Measurements from ENCODE around the gene SH3TC2. TPM values are rescaled to one million over a fixed set of nuclear protein-coding genes. Genes with fewer than 3 reads are reported as not detected.

SH3TC2 gene
- total and polyA plus RNA-seq, 2 experiments from 2014 or later: 0.78 to 1.3 TPM

GRCh38 chr5:149013796-149014195 lies 49.1 kb downstream of the SH3TC2 start:
- no peak for TF ChIP-seq CTCF (IDR thresholded peaks at IDR 0.05; ENCODE audit: low read depth, low read length)
- no peak for DNase-seq (ENCODE audit: low read depth in 1 of 2, low spot score in 1 of 2)
- no peaks in the 10 kb centered on the region for H3K9me3 ChIP-seq (ENCODE audit: low read depth)
- H3K4me1 ChIP-seq (ENCODE audit: low read depth): no peaks in the 10 kb centered on the region
- no peak overlapping the region for H3K4me3 ChIP-seq
- H3K27me3 ChIP-seq: no peaks in the 10 kb centered on the region
- H3K27ac ChIP-seq: no peak overlapping the region
- no peaks in the 10 kb centered on the region for H3K36me3 ChIP-seq

GRCh38 chr5:149012350-149012749 lies 50.5 kb downstream of the SH3TC2 start:
- no peaks in the 10 kb centered on the region for H3K27me3 ChIP-seq
- DNase-seq (ENCODE audit: low read depth in 1 of 2, low spot score in 1 of 2): no peak
- H3K27ac ChIP-seq: no peak overlapping the region

GRCh38 chr5:149011728-149012127 lies 51.1 kb downstream of the SH3TC2 start:
- H3K4me1 ChIP-seq (ENCODE audit: low read depth): no peaks in the 10 kb centered on the region
- no peaks in the 10 kb centered on the region for H3K9me3 ChIP-seq (ENCODE audit: low read depth)
- no peak for TF ChIP-seq CTCF (IDR thresholded peaks at IDR 0.05; ENCODE audit: low read depth, low read length)
- no peak for DNase-seq (ENCODE audit: low read depth in 1 of 2, low spot score in 1 of 2)
- H3K4me3 ChIP-seq: no peak overlapping the region
- no peaks in the 10 kb centered on the region for H3K36me3 ChIP-seq
- no peaks in the 10 kb centered on the region for H3K27me3 ChIP-seq
- H3K27ac ChIP-seq: no peak overlapping the region

More at GRCh38 chr5:149012350-149012749, 50.5 kb downstream of the SH3TC2 start:
- H3K4me3 ChIP-seq: no peak overlapping the region
- H3K9me3 ChIP-seq (ENCODE audit: low read depth): no peaks in the 10 kb centered on the region
- H3K36me3 ChIP-seq: no peaks in the 10 kb centered on the region
- no peak for TF ChIP-seq CTCF (IDR thresholded peaks at IDR 0.05; ENCODE audit: low read depth, low read length)
- H3K4me1 ChIP-seq (ENCODE audit: low read depth): no peaks in the 10 kb centered on the region

- no peak for TF ChIP-seq CTCF (IDR thresholded peaks at IDR 0.05; ENCODE audit: low read depth, low read length)
- Histone ChIP-seq H3K36me3 (no peaks in the 10 kb centered on the region), H3K4me3 (no peak overlapping the region), H3K9me3 (ENCODE audit: low read depth) (no peaks in the 10 kb centered on the region), H3K27ac (no peak overlapping the region), H3K4me1 (ENCODE audit: low read depth) (no peaks in the 10 kb centered on the region), H3K27me3 (no peaks in the 10 kb centered on the region)
- no peak for DNase-seq (ENCODE audit: low read depth in 1 of 2, low spot score in 1 of 2)
These were observed 51.8 kb downstream of the SH3TC2 start for GRCh38 chr5:149011084-149011483.

- DNase-seq (ENCODE audit: low read depth in 1 of 2, low spot score in 1 of 2): no peak
- Histone ChIP-seq H3K36me3 (no peaks in the 10 kb centered on the region), H3K27ac (no peak overlapping the region), H3K4me1 (ENCODE audit: low read depth) (peaks cover 14% of the 10 kb centered on the region), H3K27me3 (no peaks in the 10 kb centered on the region), H3K4me3 (no peak overlapping the region), H3K9me3 (ENCODE audit: low read depth) (no peaks in the 10 kb centered on the region)
- TF ChIP-seq CTCF (IDR thresholded peaks at IDR 0.05; ENCODE audit: low read depth, low read length): no peak
These were observed 55.7 kb downstream of the SH3TC2 start for GRCh38 chr5:149007174-149007573.

GRCh38 chr5:149006426-149006825 lies 56.4 kb downstream of the SH3TC2 start:
- Histone ChIP-seq H3K4me1 (ENCODE audit: low read depth) (peaks cover 18% of the 10 kb centered on the region), H3K36me3 (no peaks in the 10 kb centered on the region), H3K27ac (no peak overlapping the region), H3K4me3 (no peak overlapping the region), H3K27me3 (no peaks in the 10 kb centered on the region), H3K9me3 (ENCODE audit: low read depth) (no peaks in the 10 kb centered on the region)
- no peak for DNase-seq (ENCODE audit: low read depth in 1 of 2, low spot score in 1 of 2)
- TF ChIP-seq CTCF (IDR thresholded peaks at IDR 0.05; ENCODE audit: low read depth, low read length): no peak

All from cardiac muscle cell (in vitro differentiated cells and primary cell).